PC-9 (cell line): ENCODE results near the gene NRG4. TPM values are rescaled to one million over a fixed set of nuclear protein-coding genes. Genes with fewer than 3 reads are reported as not detected.
"Not testable (repeated sequence)": the region's sequence is repeated elsewhere in the genome, so short reads cannot be mapped to it uniquely, and the experiment has no call there.

ENCODE experiments used
- BruUV-seq: library from RNA; stranded (reverse); fragments of 400-500 nt; replicated peaks from 2 replicates; lab custom pipeline; 2021; lab: Mats Ljungman, UMichigan
- CTCF ChIA-PET: fragments of 300-600 bp; sonication (Branson Sonifier 250); formaldehyde crosslinking; loops from one replicate; lab custom pipeline; 2022; ENCODE audit warnings: antibody characterized with exemption; lab: Charles Lee
- POLR2A ChIA-PET: fragments of 300-600 bp; sonication (Branson Sonifier 250); formaldehyde crosslinking; loops from one replicate; lab custom pipeline; 2022; ENCODE audit warnings: antibody characterized with exemption; ENCODE audit not compliant: unreplicated experiment; lab: Charles Lee
- DNase-seq, 2 experiments: peaks; one replicate each; pipeline versions ENCODE4 v3.0.0 to v3.0.0-alpha.2; 2015 to 2022; ENCODE audit warnings: mixed read lengths in 1 of 2
- H2AFZ ChIP-seq: fragments of 200-600 bp; sonication (generic); 2 replicates; pipeline ENCODE4 v1.8.1; 2017; ENCODE audit warnings: antibody characterized with exemption
- H3F3A ChIP-seq: fragments of 200-600 bp; sonication (generic); 2 replicates; pipeline ENCODE4 v1.8.1; 2017; ENCODE audit warnings: antibody characterized with exemption, mild to moderate bottlenecking, low read depth; ENCODE audit not compliant: insufficient read depth
- H3K27ac ChIP-seq: fragments of 200-600 bp; sonication (generic); 2 replicates; pipeline ENCODE4 v1.6.1; 2016; ENCODE audit warnings: mixed run types
- H3K27me3 ChIP-seq: fragments of 200-600 bp; sonication (generic); 2 replicates; pipeline ENCODE4 v1.6.1; 2016; ENCODE audit warnings: low read depth, mixed run types; ENCODE audit not compliant: insufficient read depth
- H3K36me3 ChIP-seq: fragments of 200-600 bp; sonication (generic); 2 replicates; pipeline ENCODE4 v1.6.1; 2016; ENCODE audit warnings: low read depth, mixed run types
- H3K4me1 ChIP-seq: fragments of 200-600 bp; sonication (generic); replicated peaks from 2 replicates; pipeline ENCODE4 v1.6.1; 2016; ENCODE audit warnings: mixed run types; ENCODE audit not compliant: insufficient read depth
- H3K4me2 ChIP-seq: fragments of 200-600 bp; sonication (generic); 2 replicates; pipeline ENCODE4 v1.6.1; 2017; ENCODE audit warnings: mixed run types
- H3K4me3 ChIP-seq: fragments of 200-600 bp; sonication (generic); 2 replicates; pipeline ENCODE4 v1.6.1; 2016; ENCODE audit warnings: mixed run types
- H3K79me2 ChIP-seq: fragments of 200-600 bp; sonication (generic); 2 replicates; pipeline ENCODE4 v1.6.1; 2017; ENCODE audit warnings: low read depth, mixed run types
- H3K9me2 ChIP-seq: fragments of 200-600 bp; sonication (generic); 2 replicates; pipeline ENCODE4 v1.8.1; 2017; ENCODE audit warnings: mild to moderate bottlenecking; ENCODE audit not compliant: insufficient read depth
- H3K9me3 ChIP-seq: fragments of 200-600 bp; sonication (generic); 2 replicates; pipeline ENCODE4 v1.8.1; 2016; ENCODE audit warnings: low read depth; ENCODE audit not compliant: insufficient read depth
- H4K20me1 ChIP-seq: fragments of 200-600 bp; sonication (generic); 2 replicates; pipeline ENCODE4 v1.8.1; 2017; ENCODE audit not compliant: insufficient read depth
- EZH2 ChIP-seq: fragments of 200-600 bp; sonication (generic); IDR thresholded peaks from 2 replicates; pipeline ENCODE4 v1.8.0; 2017; ENCODE audit warnings: antibody characterized with exemption, low read depth
- intact Hi-C: fragments of 100-400 bp; cut with micrococcal nuclease; formaldehyde crosslinking; loops from one replicate; pipeline ENCODE4 v1.10.0; 2022; ENCODE audit not compliant: unreplicated experiment
- total RNA-seq: library from RNA; stranded (reverse); gene quantifications from 2 replicates; pipeline ENCODE4 v1.2.3, GENCODE V29; 2021
- TF ChIP-seq, protein P1 (sequence below): fragments of 200-600 bp; sonication (generic); conservative IDR thresholded peaks from 2 replicates; pipeline ENCODE4 v1.6.1; 2017; ENCODE audit warnings: mixed run types, antibody characterized with exemption, mild to moderate bottlenecking, moderate library complexity

Gene NRG4
- total RNA-seq, 1 experiment from 2014 or later, result 11.3 TPM

DNA sequence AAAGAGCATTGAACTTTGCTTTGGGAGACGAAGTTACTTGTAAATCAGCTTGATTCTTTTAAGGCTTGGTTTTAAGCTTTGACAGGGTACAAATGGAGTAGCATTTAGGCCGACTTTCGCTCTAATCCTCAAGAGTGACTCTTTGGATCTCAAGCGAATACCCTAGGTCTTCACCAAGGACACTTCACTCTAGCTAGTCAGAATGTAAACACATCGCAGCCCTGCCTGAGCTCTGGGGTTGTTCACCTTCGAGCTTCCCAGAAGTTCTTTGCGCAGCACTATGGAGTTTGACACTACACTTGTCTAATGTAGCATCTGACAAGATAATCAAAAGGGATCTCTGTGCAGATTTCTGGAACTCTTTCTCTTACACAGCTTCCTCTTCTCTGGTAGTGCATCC is 22.3 kb downstream of the NRG4 start:
- BruUV-seq, result no TSS peak
- CTCF ChIA-PET, result no interaction called here
- Histone ChIP-seq H3K9me2 (no peaks in the 10 kb centered on the region), H3F3A (no peaks in the 10 kb centered on the region), H3K4me1 (no peaks in the 10 kb centered on the region), H4K20me1 (no peaks in the 10 kb centered on the region), H3K27ac (no peak overlapping the region), H2AFZ (no peak overlapping the region), H3K4me3 (no peak overlapping the region), H3K27me3 (no peaks in the 10 kb centered on the region), H3K4me2 (no peak overlapping the region), H3K36me3 (no peaks in the 10 kb centered on the region), H3K9me3 (no peaks in the 10 kb centered on the region), H3K79me2 (no peaks in the 10 kb centered on the region)
- TF ChIP-seq EZH2, result no peak
- TF ChIP-seq, protein P1, sequence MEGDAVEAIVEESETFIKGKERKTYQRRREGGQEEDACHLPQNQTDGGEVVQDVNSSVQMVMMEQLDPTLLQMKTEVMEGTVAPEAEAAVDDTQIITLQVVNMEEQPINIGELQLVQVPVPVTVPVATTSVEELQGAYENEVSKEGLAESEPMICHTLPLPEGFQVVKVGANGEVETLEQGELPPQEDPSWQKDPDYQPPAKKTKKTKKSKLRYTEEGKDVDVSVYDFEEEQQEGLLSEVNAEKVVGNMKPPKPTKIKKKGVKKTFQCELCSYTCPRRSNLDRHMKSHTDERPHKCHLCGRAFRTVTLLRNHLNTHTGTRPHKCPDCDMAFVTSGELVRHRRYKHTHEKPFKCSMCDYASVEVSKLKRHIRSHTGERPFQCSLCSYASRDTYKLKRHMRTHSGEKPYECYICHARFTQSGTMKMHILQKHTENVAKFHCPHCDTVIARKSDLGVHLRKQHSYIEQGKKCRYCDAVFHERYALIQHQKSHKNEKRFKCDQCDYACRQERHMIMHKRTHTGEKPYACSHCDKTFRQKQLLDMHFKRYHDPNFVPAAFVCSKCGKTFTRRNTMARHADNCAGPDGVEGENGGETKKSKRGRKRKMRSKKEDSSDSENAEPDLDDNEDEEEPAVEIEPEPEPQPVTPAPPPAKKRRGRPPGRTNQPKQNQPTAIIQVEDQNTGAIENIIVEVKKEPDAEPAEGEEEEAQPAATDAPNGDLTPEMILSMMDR, result no peak
- POLR2A ChIA-PET, result interaction anchor here (0.5 kb wide), 1 partner anchor 9 kb away, joined by 9 read pairs; no protein-coding TSS in a partner anchor
- no peak for DNase-seq
- intact Hi-C loops, result no loop called here

DNA sequence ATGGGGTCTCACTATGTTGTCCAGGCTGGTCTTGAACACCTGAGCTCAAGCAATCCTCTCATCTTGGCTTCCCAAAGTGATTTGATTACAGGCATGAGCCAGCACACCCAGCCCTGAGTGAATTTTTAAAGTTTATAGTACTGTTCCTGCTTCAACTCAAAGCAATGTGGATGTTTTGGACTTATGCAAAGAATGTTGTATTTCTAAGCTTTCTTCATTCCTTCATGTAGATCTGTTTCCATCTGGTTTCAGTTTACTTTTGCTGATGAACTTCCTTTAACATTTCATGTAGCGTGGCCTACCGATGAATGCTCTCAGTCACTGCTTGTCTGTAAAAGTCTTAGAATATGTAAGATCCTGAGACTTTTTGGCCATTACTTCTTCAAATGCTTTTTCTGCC is 23.2 kb downstream of the NRG4 start:
- no TSS peak for BruUV-seq
- CTCF ChIA-PET, result interaction anchor here (0.6 kb wide), 1 partner anchor 1089 kb away, joined by 3 read pairs; no protein-coding TSS in a partner anchor

GRCh38 chr15:75985971-75986370 is 26.3 kb downstream of the NRG4 start:
- H3K4me1 ChIP-seq, result no peaks in the 10 kb centered on the region
- no peak overlapping the region for H3K4me3 ChIP-seq
- H2AFZ ChIP-seq, result no peak overlapping the region
- no peak overlapping the region for H3K4me2 ChIP-seq
- CTCF ChIA-PET, result no interaction called here
- H3K27me3 ChIP-seq, result no peaks in the 10 kb centered on the region
- DNase-seq, result no peak
- H3K36me3 ChIP-seq, result no peaks in the 10 kb centered on the region
- intact Hi-C loops, result no loop called here
- H3K9me3 ChIP-seq, result no peaks in the 10 kb centered on the region
- H3F3A ChIP-seq, result no peaks in the 10 kb centered on the region
- H3K27ac ChIP-seq, result no peak overlapping the region
- TF ChIP-seq, protein P1, result no peak
- TF ChIP-seq EZH2, result no peak
- BruUV-seq, result no TSS peak
- POLR2A ChIA-PET, result no interaction called here
- no peaks in the 10 kb centered on the region for H3K9me2 ChIP-seq
- no peaks in the 10 kb centered on the region for H4K20me1 ChIP-seq
- H3K79me2 ChIP-seq, result no peaks in the 10 kb centered on the region

More for the DNA sequence above, 23.2 kb downstream of the NRG4 start:
- POLR2A ChIA-PET, result no interaction called here
- H3K79me2 ChIP-seq, result no peaks in the 10 kb centered on the region
- H3K9me2 ChIP-seq, result no peaks in the 10 kb centered on the region
- H3K27me3 ChIP-seq, result no peaks in the 10 kb centered on the region
- H3K4me2 ChIP-seq, result no peak overlapping the region
- no peak overlapping the region for H2AFZ ChIP-seq
- no peak for DNase-seq
- TF ChIP-seq EZH2, result no peak
- TF ChIP-seq, protein P1, result no peak
- intact Hi-C loops, result no loop called here
- H3K9me3 ChIP-seq, result no peaks in the 10 kb centered on the region
- no peaks in the 10 kb centered on the region for H3K36me3 ChIP-seq
- H3K4me3 ChIP-seq, result no peak overlapping the region
- H3F3A ChIP-seq, result no peaks in the 10 kb centered on the region
- no peaks in the 10 kb centered on the region for H4K20me1 ChIP-seq
- H3K27ac ChIP-seq, result no peak overlapping the region
- no peaks in the 10 kb centered on the region for H3K4me1 ChIP-seq

DNA sequence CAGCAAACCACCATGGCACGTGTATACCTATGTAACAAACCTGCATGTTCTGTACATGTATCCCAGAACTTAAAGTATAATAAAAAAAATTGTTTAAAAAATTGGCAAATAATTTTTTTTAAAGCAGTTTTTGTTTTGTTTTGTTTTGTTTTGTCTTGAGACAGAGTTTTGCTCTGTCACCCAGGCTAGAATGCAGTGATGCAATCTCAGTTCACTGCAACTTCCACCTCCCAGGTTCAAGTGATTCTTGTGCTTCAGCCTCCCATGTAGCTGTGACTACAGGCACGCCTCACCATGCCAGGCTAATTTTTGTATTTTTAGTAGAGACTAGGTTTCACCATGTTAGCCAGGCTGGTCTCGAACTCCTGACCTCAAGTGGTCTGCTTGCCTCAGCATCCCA is 27.5 kb downstream of the NRG4 start:
- H3F3A ChIP-seq, H4K20me1 ChIP-seq, BruUV-seq, H3K4me2 ChIP-seq, POLR2A ChIA-PET, H3K4me1 ChIP-seq, intact Hi-C loops, CTCF ChIA-PET, H3K27me3 ChIP-seq, H3K27ac ChIP-seq, H3K4me3 ChIP-seq, H3K36me3 ChIP-seq, DNase-seq, H3K9me3 ChIP-seq, H2AFZ ChIP-seq, H3K9me2 ChIP-seq, H3K79me2 ChIP-seq: not testable (repeated sequence)
